HG02642 (cell line): ENCODE data around the gene LGALS9C.
"Not testable (repeated sequence)": the region's sequence is repeated elsewhere in the genome, so short reads cannot be mapped to it uniquely, and the experiment has no call there.

Source experiments
- ATAC-seq: cut with Tn5 transposase; IDR thresholded peaks from one replicate; pipeline ENCODE4 v1.9.1; 2021; ENCODE audit warnings: mild to moderate bottlenecking; ENCODE audit not compliant: unreplicated experiment, poor library complexity

LGALS9C gene

DNA sequence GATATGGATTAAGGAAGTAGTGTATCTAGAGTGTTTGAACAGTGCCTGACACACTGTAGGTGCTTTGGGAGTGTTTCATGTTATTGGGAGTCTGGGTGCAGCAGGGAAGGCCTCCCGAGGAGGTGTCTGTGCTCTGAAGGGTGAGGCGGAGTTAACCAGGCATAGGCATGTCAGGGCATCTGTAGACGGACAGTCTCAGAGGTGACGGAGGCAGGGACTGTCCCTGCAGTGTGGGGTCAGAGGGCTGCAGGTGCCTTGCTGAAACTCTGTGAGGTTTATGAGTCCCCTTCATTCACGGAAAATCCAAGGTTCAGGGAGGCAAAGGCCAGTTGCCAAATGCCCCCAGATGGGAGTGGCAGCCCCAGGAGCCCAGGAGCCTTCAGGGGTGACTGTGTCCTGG is 778 bp downstream of the LGALS9C start:
- not testable (repeated sequence) for ATAC-seq

GRCh38 chr17:18478362-18478761 is 1.8 kb downstream of the LGALS9C start:
- not testable (repeated sequence) for ATAC-seq

DNA sequence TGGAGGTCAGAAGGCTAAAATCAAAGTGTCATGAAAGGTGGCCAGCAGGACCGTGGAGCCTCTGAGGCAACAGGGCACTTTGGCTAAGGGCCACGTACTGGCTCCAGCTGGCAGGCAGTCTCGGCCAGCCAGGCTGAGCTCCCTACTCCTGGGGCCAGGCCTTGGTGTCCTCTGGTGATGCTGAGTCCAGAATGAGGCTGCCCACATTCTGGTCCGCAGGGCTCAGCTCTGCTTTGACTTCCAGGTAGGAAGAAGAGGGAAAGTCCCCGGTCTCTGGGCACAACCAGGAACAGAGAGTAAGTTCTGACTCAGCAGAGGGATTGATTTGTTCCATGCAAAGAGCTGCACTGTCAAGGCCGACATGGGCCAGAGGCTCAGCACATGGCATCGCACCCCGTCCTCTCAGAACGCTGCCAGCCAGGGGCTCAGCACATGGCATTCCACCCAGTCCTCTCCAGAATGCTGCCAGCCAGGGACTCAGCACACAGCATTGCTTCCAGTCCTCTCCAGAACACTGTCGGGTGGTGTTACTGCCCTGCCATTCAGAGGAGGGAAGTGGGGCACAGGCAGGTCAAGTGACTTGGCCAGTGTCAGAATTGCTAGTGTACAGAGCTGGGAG is 2.5 kb downstream of the LGALS9C start:
- ATAC-seq: not testable (repeated sequence)

DNA sequence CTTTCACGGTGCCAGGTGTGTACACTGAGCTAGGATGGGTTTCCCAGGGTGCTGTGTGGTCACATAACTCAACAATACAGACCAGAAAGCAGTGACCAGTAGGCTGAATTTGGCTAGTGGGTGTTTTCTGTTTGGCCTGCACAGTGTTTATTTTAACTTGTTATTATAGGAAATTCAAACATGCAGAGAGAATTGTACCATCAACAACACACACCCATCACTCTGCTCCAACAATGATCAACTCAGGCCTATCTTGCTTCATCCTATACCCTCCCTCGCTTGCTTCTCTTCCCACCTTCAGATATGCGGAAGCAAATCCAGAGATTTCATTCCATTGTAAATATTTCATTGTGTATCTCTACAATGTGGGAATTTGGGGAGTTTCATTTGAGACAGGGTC is 5.2 kb downstream of the LGALS9C start:
- ATAC-seq: not testable (repeated sequence)

GRCh38 chr17:18485936-18486464 is 9.4 kb downstream of the LGALS9C start:
- not testable (repeated sequence) for ATAC-seq

DNA sequence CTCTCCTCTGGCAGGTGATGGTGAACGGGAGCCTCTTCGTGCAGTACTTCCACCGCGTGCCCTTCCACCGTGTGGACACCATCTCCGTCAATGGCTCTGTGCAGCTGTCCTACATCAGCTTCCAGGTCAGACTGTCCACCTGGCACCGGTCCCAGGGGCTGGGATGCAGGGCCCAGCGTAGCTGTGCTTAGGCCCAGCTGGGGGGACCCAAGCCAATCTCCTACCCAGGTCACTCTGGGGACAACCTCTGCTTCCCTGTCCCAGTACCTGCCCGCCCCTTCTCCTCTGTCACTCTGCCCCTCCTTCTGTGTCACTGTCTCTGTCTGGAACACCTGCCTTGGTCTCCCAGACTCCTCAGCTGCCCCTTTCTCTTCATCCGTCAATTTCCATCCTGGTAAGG is 11.0 kb downstream of the LGALS9C start:
- ATAC-seq: not testable (repeated sequence)

GRCh38 chr17:18488622-18489021 is 12.0 kb downstream of the LGALS9C start:
- ATAC-seq: not testable (repeated sequence)

DNA sequence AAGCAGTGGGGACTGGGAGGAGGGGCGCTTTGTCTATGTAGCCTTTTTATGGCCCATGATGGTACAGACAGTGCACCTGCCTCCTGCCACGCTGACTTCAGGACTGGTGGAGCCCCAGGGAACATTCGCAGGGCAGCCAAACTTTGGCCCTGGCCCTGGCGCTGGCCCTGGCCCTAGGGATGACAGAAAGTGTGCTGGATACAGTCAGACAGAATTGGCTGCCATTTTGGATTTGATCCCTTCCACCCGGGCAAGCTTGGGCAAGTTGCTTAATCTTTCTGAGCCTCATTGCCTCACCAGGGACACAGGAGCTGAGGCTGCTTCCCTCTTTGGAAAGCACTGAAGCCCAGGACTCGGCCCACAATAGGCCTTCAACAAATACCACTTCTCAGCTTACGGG is 13.4 kb downstream of the LGALS9C start:
- not testable (repeated sequence) for ATAC-seq

DNA sequence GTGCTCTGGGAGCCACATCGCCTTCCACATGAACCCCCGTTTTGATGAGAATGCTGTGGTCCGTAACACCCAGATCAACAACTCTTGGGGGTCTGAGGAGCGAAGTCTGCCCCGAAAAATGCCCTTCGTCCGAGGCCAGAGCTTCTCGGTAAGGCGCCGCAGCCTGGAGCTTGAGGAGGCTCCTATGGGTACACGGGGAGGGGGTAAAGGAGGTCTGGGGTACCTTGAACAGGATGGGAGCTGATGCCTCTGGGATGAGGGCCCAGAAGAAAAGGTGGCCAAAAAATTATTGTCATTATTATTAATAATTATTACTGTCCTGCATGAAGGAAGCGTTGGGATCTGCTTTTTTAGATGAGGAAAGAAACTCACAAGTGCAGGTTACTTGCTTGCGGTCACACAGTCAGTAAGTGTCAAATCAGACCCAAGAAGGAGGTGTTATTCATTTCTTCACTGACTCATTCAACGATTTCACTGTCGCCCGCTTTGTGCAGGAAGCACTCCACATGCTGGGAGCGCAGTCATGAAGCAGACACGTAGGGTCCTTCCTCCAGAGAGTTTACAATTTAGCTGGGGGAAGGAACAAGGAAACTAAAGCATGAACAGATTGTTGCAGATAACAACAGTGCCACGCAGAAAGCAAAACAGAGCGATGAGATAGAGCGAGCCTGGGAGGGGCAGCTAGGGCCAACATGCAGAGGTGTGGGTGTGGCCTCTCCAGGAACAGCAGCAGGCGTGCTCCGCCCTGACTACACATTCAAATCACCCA is 16.3 kb downstream of the LGALS9C start:
- not testable (repeated sequence) for ATAC-seq

DNA sequence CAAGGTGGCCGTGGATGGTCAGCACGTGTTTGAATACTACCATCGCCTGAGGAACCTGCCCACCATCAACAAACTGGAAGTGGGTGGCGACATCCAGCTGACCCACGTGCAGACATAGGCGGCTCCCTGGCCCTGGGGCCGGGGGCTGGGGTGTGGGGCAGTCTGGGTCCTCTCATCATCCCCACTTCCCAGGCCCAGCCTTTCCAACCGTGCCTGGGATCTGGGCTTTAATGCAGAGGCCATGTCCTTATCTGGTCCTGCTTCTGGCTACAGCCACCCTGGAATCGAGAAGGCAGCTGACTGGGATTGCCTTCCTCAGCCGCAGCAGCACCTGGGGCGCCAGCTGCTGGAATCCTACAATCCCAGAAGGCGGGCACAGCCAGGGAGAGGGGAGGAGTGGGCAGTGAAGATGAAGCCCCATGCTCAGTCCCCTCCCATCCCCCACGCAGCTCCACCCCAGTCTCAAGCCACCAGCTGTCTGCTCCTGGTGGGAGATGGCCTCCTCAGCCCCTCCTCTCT is 17.7 kb downstream of the LGALS9C start:
- not testable (repeated sequence) for ATAC-seq

- not testable (repeated sequence) for ATAC-seq
These were observed 20.5 kb downstream of the LGALS9C start for GRCh38 chr17:18497044-18497443.

DNA sequence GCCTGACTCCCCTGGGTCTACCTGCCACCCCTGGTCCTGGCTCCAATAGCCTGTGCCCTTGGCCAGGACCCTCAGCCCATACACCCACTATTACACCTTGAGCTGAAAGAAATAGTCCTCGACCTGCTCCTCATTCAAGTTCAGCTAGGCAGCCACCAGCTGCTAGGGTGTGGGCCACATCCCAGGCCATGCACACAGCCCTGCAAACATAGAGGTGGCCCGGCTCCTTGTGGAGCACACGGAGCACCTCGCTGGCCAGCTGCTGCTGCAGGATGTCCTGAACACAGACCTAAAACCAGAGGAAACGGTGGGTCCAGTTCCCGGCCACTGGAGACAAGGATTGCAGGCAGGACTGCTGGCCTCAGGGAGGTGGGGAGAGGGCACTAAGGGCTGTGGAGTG is 22.5 kb downstream of the LGALS9C start:
- ATAC-seq: not testable (repeated sequence)

- ATAC-seq: not testable (repeated sequence)
These were observed 23.2 kb downstream of the LGALS9C start for GRCh38 chr17:18499756-18500155.

- not testable (repeated sequence) for ATAC-seq
These were observed 23.7 kb downstream of the LGALS9C start for GRCh38 chr17:18500281-18500680.

DNA sequence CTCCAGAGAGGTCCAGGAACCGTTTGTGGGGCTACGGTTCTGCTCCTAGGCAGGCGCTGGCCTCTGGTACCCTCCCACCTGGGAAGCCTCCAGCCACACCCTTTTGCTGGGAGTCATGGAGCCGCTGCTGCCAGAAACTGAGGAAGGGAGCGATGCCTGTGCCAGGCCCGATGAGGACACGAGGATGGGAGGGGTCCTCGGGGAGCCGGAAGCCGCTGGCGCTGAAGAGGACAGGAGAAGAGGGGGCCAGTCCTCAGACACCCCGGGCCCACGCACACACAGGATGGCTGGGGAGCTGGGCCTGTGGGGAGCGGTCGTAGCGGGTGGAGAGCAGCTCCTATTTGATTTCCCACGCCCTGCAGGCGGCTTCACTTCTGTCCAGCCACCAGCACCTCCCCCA is 24.2 kb downstream of the LGALS9C start:
- ATAC-seq: not testable (repeated sequence)

- ATAC-seq: not testable (repeated sequence)
These were observed 26.6 kb downstream of the LGALS9C start for GRCh38 chr17:18503221-18503620.

DNA sequence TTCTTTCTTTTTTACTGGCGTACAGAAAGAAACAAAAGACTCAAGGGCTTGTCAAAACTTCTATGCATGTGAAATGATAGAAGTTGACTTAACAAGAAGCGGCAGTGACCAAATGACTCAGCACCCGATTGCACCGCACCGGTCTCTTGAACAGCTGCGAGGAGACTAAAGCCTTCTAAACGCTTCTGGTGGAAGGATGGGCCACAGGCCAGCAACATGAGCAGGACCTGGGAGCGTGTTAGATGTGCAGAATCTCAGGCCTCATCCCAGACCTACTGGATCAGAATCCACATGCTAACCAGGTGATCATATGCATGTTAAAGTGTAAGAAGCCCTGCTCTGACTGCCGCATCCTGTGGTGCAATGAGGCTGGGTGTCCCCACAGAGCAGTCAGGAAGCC is 31.1 kb downstream of the LGALS9C start:
- ATAC-seq: not testable (repeated sequence)

DNA sequence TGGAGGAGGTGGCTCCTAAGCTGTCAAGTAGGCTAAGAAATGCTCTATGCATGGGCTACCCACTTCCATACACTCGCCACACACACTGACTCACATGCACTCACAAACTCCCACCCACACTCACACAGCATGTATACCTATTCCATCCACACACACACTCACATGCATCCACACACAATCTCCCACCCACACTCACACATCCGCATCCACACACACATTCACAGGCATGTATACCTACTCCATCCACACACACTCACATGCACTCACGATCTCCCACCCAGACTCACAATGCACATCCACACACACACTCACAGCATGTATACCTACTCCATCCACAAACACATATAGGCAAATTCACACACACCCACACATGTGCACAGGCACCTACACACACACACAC is 32.1 kb downstream of the LGALS9C start:
- not testable (repeated sequence) for ATAC-seq

DNA sequence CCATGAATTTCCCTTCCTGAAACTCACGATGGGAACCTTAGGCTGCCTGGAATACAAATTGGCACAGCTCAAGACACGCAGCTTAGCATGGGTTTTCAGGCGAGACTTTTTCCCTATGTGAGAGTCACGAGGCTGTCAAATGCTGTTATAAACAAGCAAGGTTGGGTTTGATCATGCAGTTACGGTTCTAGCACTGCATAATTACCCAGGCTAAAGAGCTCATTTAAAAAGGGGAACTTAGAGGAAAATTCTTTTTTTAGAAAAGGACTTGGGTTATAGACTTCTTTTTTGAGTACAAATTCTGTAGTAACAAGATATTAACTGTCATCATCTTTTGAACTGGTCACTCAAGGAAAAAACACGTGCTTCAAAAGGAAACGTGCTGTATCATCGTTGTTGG is 44.5 kb downstream of the LGALS9C start:
- ATAC-seq: not testable (repeated sequence)

DNA sequence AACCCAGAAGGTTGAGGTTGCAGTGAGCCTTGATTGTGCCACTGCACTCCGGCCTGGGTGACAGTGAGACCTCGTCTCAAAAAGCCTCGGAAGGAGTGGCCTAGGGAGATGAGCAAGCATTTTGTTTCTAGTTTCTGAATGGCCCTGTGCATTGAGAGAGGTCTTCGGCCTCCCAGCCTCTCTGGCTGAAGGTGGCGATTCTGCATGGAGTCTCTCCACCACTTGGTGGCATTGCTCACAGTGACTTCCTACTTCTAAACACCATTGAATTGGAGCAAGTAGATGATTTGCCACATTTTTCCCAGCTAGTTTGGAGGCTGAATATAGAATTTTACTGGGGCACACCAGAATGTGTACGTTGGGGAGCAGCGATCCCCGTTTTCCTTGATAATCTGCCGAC is 48.4 kb downstream of the LGALS9C start:
- not testable (repeated sequence) for ATAC-seq

- ATAC-seq: not testable (repeated sequence)
These were observed 49.7 kb downstream of the LGALS9C start for GRCh38 chr17:18526168-18526800.
